ENCODE measurements around the gene GPR153.

DNA sequence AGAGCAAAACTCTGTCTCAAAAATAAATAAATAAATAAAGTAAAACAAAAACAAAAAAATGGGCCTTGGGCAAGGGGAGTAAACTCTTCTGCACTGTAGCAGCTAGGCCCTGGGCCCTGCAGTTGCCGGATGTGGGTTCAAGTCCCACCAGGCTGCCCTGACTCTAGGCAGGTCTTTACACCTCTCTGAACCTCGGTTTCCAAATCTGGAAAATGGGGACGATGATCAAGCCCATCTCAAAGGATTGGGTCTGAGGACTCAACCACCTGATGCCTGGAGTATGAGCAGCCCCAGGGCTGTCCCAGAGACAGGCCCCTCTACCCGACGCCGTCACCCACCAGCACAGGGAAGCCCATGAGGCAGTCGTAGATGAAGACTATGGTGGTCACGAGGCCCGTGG lies 7.5 kb downstream of the GPR153 start:
- TF ChIP-seq EZH2 (IDR thresholded peaks at IDR 0.05; ENCODE audit: insufficient read depth, poor library complexity, severe bottlenecking), result no peak
- TF ChIP-seq EZH2phosphoT487 (IDR thresholded peaks at IDR 0.05; ENCODE audit: insufficient read depth, low read depth), result no peak

Data from GM23248 (cell line).